ENCODE measurements around the gene TTLL8. TPM values are rescaled to one million over a fixed set of nuclear protein-coding genes. Genes with fewer than 3 reads are reported as not detected.

Gene TTLL8
- total and polyA plus RNA-seq, 7 donors = not detected

DNA sequence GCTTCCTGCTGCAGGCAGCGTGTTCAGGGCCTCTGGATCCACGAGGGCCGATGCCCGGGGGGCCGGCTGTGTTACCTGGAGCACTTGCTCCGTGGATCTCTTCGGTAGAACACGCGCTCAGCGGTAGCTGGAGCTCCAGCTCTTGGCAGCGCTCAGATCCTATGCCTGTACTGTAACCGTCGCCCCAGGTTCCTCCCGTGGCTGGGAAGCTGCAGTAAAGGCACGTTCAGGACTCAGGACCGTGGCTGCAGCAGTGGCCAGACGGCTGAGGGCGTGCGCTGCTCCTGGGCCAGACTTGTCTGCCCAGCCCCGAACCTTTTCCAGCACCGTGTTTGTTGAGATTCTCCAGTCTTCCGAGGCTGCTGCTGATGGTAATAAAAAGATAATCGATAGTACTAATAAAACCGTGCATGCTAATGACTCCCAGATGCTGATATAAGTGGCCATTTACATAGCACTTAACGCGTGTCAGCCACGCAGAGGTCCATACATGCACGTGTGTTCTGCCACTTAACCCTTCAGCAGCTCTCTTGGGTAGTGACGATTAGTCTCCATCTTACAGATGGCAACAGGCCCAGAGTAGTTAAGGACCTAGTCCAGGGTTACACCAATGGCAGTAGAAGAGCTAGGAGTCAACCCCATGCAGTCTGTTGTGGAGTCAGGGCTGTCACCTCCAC, 33.1 kb upstream of the TTLL8 start:
- WGBS, 3 donors = 67 to 75% (median 70%) methylated on average over 29 of the region's 29 CpGs

DNA sequence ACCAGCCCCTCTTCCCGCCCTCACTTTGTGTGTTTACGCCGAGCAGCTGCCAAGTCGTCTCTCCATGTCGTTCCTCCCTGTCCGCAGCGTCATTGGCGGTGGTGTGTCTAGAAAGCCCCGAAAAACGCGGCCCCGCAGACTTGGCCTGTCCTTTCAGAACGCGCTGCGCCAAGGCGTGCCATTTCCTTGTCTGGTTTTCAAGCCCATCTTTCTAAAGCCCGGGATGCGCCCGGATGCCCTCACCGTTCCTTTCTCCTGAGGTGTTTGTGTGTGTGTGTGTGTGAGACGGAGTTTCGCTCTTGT, 32.3 kb upstream of the TTLL8 start:
- H3K9me3 ChIP-seq = no peaks in the 10 kb centered on the region
- H3K4me1 ChIP-seq = no peaks in the 10 kb centered on the region
- WGBS, 3 donors = 88 to 91% (median 90%) methylated on average over 20 to 22 of the region's 22 CpGs
- intact Hi-C loops (cut with DNase I) = no loop called here
- TF ChIP-seq, protein P1, sequence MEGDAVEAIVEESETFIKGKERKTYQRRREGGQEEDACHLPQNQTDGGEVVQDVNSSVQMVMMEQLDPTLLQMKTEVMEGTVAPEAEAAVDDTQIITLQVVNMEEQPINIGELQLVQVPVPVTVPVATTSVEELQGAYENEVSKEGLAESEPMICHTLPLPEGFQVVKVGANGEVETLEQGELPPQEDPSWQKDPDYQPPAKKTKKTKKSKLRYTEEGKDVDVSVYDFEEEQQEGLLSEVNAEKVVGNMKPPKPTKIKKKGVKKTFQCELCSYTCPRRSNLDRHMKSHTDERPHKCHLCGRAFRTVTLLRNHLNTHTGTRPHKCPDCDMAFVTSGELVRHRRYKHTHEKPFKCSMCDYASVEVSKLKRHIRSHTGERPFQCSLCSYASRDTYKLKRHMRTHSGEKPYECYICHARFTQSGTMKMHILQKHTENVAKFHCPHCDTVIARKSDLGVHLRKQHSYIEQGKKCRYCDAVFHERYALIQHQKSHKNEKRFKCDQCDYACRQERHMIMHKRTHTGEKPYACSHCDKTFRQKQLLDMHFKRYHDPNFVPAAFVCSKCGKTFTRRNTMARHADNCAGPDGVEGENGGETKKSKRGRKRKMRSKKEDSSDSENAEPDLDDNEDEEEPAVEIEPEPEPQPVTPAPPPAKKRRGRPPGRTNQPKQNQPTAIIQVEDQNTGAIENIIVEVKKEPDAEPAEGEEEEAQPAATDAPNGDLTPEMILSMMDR (IDR thresholded peaks at IDR 0.05) = no peak
- H3K4me3 ChIP-seq = no peak overlapping the region
- peaks cover 0 to 48% (median 12%) of the 10 kb centered on the region in 3 donors for H3K27me3 ChIP-seq (ENCODE audit: insufficient read depth in 3 of 3, low read length in 2 of 3)
- no peak for DNase-seq
- no peak for ATAC-seq
- no peaks in the 10 kb centered on the region for H3K36me3 ChIP-seq (ENCODE audit: insufficient read depth in 1 of 2, low read depth in 1 of 2)
- no peak overlapping the region for H3K27ac ChIP-seq

More for the DNA sequence above, 33.1 kb upstream of the TTLL8 start:
- H3K27me3 ChIP-seq (ENCODE audit: insufficient read depth in 3 of 3, low read length in 2 of 3) = peaks cover 0 to 48% (median 12%) of the 10 kb centered on the region in 3 donors
- no peak overlapping the region for H3K27ac ChIP-seq
- DNase-seq (no peak), ATAC-seq (no peak)
- TF ChIP-seq, protein P1 (IDR thresholded peaks at IDR 0.05) = no peak
- intact Hi-C loops (cut with DNase I) = no loop called here
- no peak overlapping the region for H3K4me3 ChIP-seq
- no peaks in the 10 kb centered on the region for H3K4me1 ChIP-seq
- no peaks in the 10 kb centered on the region for H3K9me3 ChIP-seq
- H3K36me3 ChIP-seq (ENCODE audit: insufficient read depth in 1 of 2, low read depth in 1 of 2) = no peaks in the 10 kb centered on the region

DNA sequence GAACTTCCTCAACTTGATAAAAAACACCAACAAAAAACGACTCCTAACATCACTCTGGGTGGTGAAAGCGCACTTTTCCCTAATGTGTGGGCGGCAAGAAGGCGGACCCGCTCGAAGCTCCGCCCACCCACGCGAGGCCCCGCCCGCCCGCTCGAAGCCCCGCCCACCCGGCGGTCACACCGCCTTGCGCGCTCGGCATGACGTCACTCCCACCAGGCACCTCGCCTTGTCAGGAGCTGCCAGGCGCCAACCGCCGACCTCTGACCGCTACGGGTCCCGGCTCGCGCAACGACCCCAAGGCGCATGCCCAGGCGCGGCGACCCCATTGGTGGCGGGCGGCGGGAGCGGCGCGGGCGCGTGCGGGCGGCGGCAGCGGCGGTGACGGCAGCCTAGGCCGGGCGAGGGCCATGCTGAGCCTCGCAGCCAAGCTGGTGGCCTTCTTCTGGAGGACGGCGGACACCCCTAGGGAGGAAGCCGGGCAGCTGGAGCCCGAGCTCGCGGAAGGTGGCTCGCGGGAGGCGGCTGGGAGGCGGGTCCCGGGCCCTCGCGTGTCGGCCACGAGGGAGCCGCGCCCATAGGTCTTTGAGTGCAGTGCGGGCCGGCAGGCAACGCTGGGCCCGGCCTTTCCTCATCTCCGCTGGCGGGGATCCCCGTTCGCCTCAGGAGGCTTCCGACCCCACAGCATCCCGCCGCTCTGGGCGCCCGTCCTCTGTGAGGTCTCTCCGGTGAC, 31.7 kb upstream of the TTLL8 start, which contains the start of gene MOV10L1:
Gene MOV10L1 (plus strand): TSS at position 325 of the 730 bp plus-strand sequence. CDS start 83 bp downstream, at position 408.
- Histone ChIP-seq H3K9me3 (no peaks in the 10 kb centered on the region), H3K4me3 (no peak within 1 kb of the TSS), H3K4me1 (no peaks in the 10 kb centered on the region), H3K27ac (no peak within 1 kb of the TSS), H3K27me3 (ENCODE audit: insufficient read depth in 3 of 3, low read length in 2 of 3) (peaks cover 0 to 46% (median 12%) of the 10 kb centered on the region in 3 donors), H3K36me3 (ENCODE audit: insufficient read depth in 1 of 2, low read depth in 1 of 2) (no peaks in the 10 kb centered on the region)
- no peak for ATAC-seq
- no peak for DNase-seq
- TF ChIP-seq, protein P1 (IDR thresholded peaks at IDR 0.05) = no peak
- WGBS, 3 donors = 33 to 40% (median 37%) methylated on average over 58 to 83 of the region's 83 CpGs
- intact Hi-C loops (cut with DNase I) = no loop called here

DNA sequence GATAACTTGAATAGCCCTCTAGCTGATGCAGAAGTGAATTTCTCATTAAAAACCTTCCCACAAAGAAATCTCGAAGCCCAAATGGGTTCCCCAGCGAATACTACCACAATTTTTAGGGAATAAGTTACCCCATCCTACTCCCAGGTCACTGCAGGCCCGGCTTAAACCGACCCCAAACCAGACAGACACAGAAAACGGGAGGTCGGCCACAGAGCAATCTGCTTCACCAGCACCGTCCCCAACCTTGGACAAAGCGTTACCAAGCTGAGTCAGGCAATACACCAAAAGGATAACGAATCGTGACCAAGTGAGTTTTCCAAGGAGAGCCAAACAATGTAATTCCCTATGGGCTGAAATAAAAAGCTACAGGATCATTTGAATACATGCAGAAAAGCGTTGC, 31.1 kb upstream of the TTLL8 start:
- intact Hi-C loops (cut with DNase I) = no loop called here
- 73 to 81% (median 76%) methylated on average over 11 of the region's 11 CpGs for WGBS, 3 donors
- Histone ChIP-seq H3K27me3 (ENCODE audit: insufficient read depth in 3 of 3, low read length in 2 of 3) (peaks cover 0 to 49% (median 12%) of the 10 kb centered on the region in 3 donors), H3K9me3 (no peaks in the 10 kb centered on the region), H3K4me3 (no peak overlapping the region), H3K27ac (no peak overlapping the region), H3K4me1 (no peaks in the 10 kb centered on the region), H3K36me3 (ENCODE audit: insufficient read depth in 1 of 2, low read depth in 1 of 2) (no peaks in the 10 kb centered on the region)
- DNase-seq (no peak), ATAC-seq (no peak)
- TF ChIP-seq, protein P1 (IDR thresholded peaks at IDR 0.05) = no peak

Data from psoas muscle (tissue), 8 donors.